HG02571 (cell line): ENCODE results near the gene PLOD3.

ENCODE experiments used
- ATAC-seq: cut with Tn5 transposase; IDR thresholded peaks from one replicate; pipeline ENCODE4 v1.9.1; 2021; ENCODE audit warnings: mild to moderate bottlenecking, moderate library complexity; ENCODE audit not compliant: unreplicated experiment

PLOD3 gene

DNA sequence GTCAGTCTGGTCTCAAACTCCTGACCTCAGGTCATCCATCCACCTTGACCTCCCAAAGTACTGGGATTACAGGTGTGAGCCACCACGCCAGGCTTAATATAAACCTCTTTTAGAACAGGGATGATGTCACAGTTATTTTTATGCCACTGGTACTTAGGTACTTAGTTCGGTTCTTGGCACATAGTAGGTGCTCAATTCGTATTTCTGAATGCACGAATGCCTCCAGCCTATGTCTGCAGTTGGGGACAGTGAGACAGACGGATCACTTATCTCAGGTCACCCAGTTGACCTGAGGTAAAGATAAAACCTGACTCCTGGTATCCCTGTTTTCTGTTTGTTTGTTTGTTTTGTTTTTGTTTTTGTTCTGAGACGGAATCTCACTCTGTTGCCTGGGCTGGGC lies 31.2 kb downstream of the PLOD3 start:
- ATAC-seq: no peak

DNA sequence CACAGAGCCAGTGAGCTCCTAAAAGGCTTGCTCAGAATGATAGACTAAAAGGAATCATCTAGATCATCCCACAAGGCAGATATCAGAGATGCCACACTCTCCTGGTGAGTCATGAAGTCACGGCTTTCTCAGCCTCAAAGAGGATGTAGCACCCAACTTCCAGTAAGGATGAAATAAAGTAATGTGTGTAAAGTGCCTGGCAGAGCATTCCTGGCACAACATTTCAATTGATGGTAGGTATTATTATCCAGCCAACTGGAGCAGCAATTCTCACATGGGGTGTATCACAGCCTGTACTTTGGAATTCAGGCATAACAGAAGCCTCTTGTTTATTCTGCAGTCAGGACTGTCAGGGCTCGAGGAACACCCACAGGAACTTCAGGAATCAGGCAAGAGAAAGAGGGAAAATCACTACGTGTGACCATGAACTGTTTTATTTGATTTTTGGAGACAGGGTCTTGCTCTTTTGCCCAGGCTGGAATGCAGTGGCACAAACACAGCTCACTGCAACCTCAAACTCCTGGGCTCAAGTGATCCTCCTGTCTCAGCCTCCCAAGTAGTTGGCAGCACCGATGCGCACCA lies 32.0 kb downstream of the PLOD3 start:
- no peak for ATAC-seq

DNA sequence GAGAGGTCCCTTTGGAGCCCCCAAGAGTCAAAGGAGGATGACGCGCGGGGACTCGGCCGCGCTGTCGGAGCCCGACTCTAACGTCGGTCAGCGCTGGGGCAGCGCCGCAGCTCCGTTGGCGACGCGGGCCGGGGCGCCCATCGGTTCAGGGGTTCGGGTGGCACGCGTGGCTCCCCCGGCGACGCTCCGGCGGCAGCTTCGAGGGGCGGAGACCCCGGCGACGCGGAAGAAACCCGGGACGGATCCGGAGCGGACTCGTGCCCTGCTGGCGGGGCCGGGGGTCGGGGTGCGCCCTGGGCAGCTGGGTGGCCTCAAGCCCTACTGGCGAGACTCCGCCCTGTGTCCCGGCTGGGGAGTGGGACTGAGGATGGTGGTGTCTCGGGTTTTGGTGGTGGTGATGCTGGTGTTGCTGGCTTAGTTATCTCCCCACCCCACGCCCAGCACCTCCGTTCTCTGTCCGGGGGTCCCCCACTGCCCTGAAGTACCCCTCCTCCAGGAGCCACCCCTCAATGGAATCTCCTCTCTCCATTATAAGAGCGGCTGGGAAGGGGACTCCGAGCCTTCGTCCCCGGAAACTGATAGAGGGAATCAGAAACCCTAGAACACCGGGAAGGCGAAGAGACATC lies 37.1 kb downstream of the PLOD3 start, which contains the start of gene NAT16:
Gene NAT16, minus strand, starts transcription at position 164 of the 626 bp plus-strand sequence. CDS start 5,486 bp downstream, outside the sequence.
- ATAC-seq: no peak

DNA sequence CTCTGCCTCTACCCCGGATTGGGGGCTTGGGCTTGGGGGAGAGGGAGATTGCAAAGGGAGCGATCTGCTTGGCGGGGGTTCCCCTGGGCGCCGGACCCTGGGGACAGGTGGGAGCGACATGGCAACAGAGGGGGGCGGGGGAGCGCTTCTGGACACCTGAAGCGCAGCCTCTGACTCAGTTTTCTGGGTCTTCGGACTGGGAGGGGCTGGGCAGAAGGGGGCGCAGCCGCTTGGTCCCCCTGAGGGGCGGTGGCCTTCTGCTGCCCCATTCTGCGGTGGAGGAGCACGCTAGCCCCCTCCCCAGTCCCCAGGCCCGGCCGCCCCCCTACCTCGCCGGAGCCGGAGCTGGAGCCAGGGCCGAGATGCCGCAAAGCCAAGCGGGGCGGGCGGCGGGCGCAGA lies 37.7 kb downstream of the PLOD3 start:
- no peak for ATAC-seq

DNA sequence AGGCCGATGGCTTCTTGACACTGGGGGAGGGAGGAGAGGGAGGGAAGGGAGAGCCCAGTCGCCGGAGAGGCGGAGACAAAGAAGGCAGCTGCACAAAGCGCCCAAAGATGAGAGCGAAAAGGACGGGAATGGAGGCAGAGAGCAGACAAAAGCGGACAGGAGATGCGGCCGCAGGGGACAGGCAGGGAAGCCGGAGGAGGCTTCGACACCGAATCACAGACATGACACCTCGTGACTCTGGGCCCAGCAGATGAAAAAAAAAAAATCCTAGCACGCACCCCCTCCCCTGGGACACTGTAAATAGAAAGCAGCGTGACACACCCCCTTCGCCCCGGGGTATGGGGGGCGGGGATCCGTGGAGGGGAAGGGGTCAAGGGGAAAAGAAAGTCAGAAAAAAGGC lies 38.3 kb downstream of the PLOD3 start:
- no peak for ATAC-seq

DNA sequence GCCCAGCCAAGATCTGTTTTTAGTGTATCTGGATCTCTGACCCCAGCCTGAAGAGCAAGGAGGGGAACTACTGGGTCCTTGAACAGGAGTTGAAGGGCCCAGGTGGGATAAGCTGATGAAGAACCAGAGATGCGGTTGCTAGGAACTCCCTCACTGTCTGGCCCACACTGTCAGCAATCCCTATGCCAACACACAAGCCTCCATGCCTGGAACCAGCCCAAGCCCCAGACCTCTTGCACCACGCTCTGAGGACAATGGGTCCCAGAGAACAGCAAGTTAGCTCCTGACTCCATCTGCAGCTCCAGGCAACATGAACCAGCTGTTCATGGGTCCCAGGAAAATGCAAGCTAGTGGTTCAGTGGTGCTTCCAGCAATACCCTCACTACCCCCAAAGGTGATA lies 39.7 kb downstream of the PLOD3 start:
- no peak for ATAC-seq

- ATAC-seq: no peak
Observed at GRCh38 chr7:101175664-101176063, 41.7 kb downstream of the PLOD3 start.

DNA sequence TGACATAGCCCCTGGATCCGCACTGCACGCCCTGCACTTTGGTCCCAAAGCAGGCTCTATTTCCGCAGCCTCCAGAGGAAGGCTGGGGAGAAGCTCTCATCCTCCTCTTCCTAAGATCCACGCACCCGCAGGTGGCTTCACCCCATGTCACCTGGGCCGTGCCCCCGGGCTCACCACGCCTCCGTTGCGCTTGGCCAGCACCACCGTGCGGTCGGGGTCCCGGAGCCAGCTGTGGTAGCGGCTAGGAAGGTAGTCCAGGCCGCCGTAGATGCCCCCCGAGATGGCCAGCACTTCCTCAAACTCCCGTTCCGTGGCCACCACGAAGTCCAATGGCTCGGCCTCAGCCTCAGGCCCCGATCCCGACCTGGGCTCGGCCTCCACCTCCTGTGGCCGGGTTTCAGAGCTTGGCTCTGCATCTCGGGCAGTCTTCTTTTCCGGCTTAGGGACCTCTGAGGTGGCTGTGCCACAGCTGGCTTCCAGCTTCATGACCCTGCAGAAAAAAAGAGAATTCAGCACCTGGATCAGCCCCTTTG lies 43.0 kb downstream of the PLOD3 start:
- ATAC-seq: no peak

DNA sequence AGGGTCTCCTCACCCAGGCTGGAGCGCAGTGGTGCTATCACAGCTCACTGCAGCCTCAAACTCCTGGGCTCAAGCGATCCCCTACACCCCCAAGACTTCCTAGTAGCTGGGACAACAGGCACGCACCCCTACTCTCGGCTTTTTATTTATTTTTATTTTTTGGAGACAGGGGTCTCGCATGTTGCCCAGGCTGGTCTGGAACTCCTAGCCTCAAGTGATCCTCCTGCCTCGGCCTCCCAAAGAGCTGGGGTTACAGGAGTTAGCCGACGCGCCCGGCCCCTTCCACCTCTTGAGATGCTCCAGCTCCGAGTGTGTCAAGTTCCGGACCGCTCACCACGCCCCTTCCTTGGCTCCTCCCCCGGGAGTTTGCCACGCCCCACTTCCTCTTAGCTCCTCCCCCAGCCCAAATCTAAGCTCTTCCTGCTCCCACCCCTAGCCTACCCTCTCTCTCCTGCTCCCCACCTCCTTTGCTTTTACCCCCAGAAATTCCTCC lies 43.6 kb downstream of the PLOD3 start:
- ATAC-seq: no peak

GRCh38 chr7:101172854-101173751 lies 44.3 kb downstream of the PLOD3 start:
- ATAC-seq: no peak

DNA sequence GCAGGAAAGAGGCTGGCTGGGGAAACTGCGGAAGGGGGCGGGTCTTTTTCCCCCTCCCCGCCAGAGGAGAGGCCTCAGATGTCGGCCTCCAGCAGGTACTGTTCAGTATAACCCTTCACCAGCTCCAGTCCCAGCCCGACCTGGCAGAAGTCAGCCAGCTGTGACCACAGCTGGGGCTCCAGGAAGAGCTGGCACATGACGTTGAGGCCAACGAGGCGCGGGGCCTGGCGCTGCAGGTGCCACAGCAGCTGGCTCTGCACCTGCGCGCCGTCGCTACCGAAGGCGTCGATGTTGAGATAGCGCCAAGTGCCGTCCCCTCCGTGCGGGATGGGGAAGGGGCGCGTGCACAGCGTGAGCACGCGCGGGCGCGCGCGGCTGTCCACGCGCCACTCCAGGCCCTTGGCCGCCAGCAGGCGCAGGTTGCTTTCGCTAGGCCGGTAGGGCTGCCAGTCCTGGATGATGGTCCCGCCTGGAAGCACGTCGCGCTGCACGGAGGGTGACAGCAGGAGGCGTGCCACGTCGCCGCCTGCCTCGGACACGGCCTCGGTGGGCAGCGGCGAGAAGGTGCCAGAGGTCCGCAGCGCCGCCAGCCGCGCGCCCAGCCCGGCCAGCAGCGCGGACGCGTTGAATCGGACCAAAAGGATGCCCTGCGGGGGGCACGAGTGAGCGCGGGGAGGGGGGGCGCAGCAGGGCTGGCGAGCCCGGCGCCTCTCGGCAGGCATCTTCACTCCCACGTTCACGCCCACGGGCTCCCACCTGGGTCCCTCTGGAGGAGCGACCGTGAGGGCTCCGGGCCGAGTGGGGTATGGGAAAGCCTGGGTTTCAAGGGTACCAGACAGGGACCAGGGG lies 45.2 kb downstream of the PLOD3 start:
- ATAC-seq: no peak

DNA sequence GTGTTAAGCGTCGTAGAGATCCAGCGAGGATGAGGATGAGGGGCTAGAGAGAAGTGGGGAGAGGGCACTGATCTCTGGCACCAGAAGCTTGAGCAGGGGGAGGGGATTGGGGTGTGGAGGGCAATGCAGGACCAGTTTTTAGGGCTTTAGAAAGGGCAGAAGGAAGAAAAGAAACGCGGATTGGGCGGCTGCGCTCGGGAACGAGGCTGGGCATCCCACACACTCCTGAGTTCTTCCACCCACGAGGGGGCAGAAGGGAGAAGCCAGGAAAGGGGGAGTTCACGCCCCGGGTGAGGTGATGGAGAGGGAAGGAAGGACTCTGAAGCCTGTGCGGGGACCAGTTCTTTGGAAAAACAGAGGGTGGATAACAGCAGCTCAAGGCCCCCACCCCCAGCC lies 45.9 kb downstream of the PLOD3 start:
- ATAC-seq: no peak

- ATAC-seq: no peak
Observed at GRCh38 chr7:101170617-101171441, 46.6 kb downstream of the PLOD3 start.

GRCh38 chr7:101169838-101170551 lies 47.4 kb downstream of the PLOD3 start:
- no peak for ATAC-seq

GRCh38 chr7:101169110-101169837 lies 48.1 kb downstream of the PLOD3 start:
- no peak for ATAC-seq

DNA sequence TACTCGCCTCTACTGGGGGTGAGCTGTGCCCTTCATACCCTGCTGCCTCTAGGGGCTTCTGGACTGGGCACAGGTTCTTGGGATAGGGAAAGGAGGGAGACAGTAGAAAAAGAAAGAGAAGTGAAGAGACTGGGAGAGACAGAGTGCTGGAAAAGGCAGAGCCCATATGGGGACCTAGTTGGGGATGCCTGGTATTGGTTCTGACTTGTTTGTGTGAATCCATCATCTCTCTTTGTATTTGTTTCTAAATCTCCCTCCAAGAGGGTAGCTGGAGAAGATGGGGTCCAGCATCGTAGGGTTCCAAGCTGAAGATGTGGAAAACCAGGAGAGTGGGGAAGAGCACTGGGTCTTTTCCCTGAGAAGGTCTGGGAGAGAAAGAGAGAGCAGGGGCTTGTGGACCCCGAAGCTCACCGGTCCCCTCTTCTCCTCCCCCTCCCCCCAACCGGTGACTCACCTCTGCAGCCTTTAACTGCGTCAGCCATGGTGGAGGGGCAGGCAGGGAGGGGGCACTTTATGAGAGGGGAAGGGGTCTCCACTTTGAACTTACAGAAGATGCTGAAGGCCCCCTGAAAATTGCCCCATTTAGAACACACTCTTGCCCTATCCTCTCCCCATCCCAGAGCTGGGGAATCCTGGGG lies 48.9 kb downstream of the PLOD3 start:
- ATAC-seq: no peak

DNA sequence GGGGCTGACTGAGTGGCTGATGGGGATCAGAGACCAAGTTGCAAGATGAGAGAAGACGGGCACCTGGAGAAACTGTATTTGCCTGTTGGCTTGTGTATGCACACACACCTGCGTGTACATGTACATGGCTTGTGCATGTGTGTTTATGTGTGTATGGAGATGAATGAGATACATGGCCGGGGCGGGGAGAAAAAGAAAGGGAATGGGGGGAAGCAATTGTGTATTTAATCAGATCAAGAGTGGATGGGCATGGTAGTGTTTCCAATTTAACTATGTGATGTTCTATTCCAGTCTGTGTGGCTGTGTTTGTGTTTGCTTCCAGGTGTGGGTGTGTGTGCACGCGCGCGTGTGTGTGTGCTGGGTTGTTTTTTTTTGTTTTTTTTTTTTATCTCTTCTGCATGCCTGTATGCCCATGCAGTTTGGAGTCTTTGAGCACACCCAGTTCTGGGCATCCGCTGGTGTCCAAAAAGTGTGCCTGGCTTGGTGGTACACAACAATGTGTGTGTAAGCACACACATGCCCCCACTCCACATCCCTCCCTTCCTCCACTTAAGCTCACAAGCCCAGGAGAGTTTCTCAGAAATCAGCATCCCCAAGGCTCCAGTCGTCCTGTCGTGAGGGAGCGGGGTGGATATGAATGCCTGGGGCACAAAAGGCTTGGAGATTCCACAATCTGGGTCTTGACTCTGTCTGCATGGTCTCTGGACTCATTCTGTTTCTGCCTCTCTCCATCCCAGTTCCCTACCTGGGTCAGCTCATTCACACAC lies 49.6 kb downstream of the PLOD3 start:
- ATAC-seq: no peak
